HG02759 (cell line): ENCODE data around the gene CLDN24.
"Not testable (repeated sequence)": the region's sequence is repeated elsewhere in the genome, so short reads cannot be mapped to it uniquely, and the experiment has no call there.

ENCODE experiments used
- ATAC-seq: cut with Tn5 transposase; IDR thresholded peaks from one replicate; pipeline ENCODE4 v1.9.1; 2021; ENCODE audit warnings: mild to moderate bottlenecking, moderate library complexity; ENCODE audit not compliant: unreplicated experiment

The CLDN24 gene

GRCh38 chr4:183347566-183347965 lies 25.3 kb upstream of the CLDN24 start:
- ATAC-seq: no peak

GRCh38 chr4:183347146-183347545 lies 24.9 kb upstream of the CLDN24 start:
- ATAC-seq: no peak

- ATAC-seq: no peak
Observed at GRCh38 chr4:183345261-183345660, 23.0 kb upstream of the CLDN24 start.

GRCh38 chr4:183344523-183345255 lies 22.5 kb upstream of the CLDN24 start:
- no peak for ATAC-seq

- no peak for ATAC-seq
Observed at GRCh38 chr4:183343730-183344129, 21.5 kb upstream of the CLDN24 start.

- peak; percentile 54 for ATAC-seq
Observed at GRCh38 chr4:183342541-183343533, 20.6 kb upstream of the CLDN24 start.

- no peak for ATAC-seq
Observed at GRCh38 chr4:183337833-183338232, 15.6 kb upstream of the CLDN24 start.

GRCh38 chr4:183337349-183337748 lies 15.1 kb upstream of the CLDN24 start:
- ATAC-seq: no peak

GRCh38 chr4:183335369-183335940 lies 13.2 kb upstream of the CLDN24 start:
- no peak for ATAC-seq

- ATAC-seq: no peak
Observed at GRCh38 chr4:183333983-183334382, 11.8 kb upstream of the CLDN24 start.

- no peak for ATAC-seq
Observed at GRCh38 chr4:183333202-183333601, 11.0 kb upstream of the CLDN24 start.

GRCh38 chr4:183332447-183332846 lies 10.2 kb upstream of the CLDN24 start:
- no peak for ATAC-seq

- no peak for ATAC-seq
Observed at GRCh38 chr4:183330841-183331240, 8.6 kb upstream of the CLDN24 start.

- no peak for ATAC-seq
Observed at GRCh38 chr4:183329954-183330742, 7.9 kb upstream of the CLDN24 start.

GRCh38 chr4:183329244-183329643 lies 7.0 kb upstream of the CLDN24 start:
- ATAC-seq: no peak

- no peak for ATAC-seq
Observed at GRCh38 chr4:183328832-183329231, 6.6 kb upstream of the CLDN24 start.

GRCh38 chr4:183327827-183328226 lies 5.6 kb upstream of the CLDN24 start:
- no peak for ATAC-seq

- ATAC-seq: peak; percentile 53
Observed at GRCh38 chr4:183326853-183327252, 4.6 kb upstream of the CLDN24 start.

GRCh38 chr4:183326387-183326786 lies 4.2 kb upstream of the CLDN24 start:
- not testable (repeated sequence) for ATAC-seq

- no peak for ATAC-seq
Observed at GRCh38 chr4:183324619-183325018, 2.4 kb upstream of the CLDN24 start.

- not testable (repeated sequence) for ATAC-seq
Observed at GRCh38 chr4:183324056-183324455, 1.8 kb upstream of the CLDN24 start.
